SK-N-SH (cell line): Measurements from ENCODE around the gene SETD5. TPM values are rescaled to one million over a fixed set of nuclear protein-coding genes. Genes with fewer than 3 reads are reported as not detected.

Experiments
- CTCF ChIA-PET: fragments of 300-600, 350-600 bp; formaldehyde crosslinking; extraction: SDS; loops from one replicate; lab custom pipeline; 2021; lab: Yijun Ruan, JAX
- POLR2A ChIA-PET: fragments of 350-600 bp; sonication (Branson Sonifier 250); formaldehyde crosslinking; extraction: SDS; loops from one replicate; lab custom pipeline; 2020; ENCODE audit warnings: antibody characterized with exemption, inconsistent platforms; lab: Yijun Ruan, JAX
- DNase-seq: peaks from one replicate; pipeline ENCODE4 v3.0.0; 2012
- H2AFZ ChIP-seq: fragments of 200-600 bp; sonication (generic); 2 replicates; pipeline ENCODE4 v1.8.1; 2016; ENCODE audit warnings: antibody characterized with exemption, mild to moderate bottlenecking, low read depth
- H3F3A ChIP-seq: fragments of 200-600 bp; sonication (generic); replicated peaks from 2 replicates; pipeline ENCODE3; 2016; ENCODE audit warnings: antibody characterized with exemption, mild to moderate bottlenecking; ENCODE audit not compliant: insufficient read depth
- H3K27ac ChIP-seq, 2 experiments: fragments of 200-500 bp in 1 of 2; fragments of 200-600 bp in 1 of 2; sonication (Bioruptor generic) in 1 of 2; sonication (generic), shearing (Covaris generic) in 1 of 2; 2 replicates each; pipeline versions ENCODE4 v1.5.1 to v1.6.1; 2014 to 2016; ENCODE audit warnings: low read depth in 2 of 2, inconsistent platforms in 1 of 2, low read length in 1 of 2, mild to moderate bottlenecking in 1 of 2, mixed read lengths in 1 of 2
- H3K27me3 ChIP-seq: fragments of 200-600 bp; sonication (generic), shearing (Covaris generic); 2 replicates; pipeline ENCODE4 v1.6.1; 2016; ENCODE audit warnings: mixed run types; ENCODE audit not compliant: insufficient read depth
- H3K36me3 ChIP-seq, 2 experiments: fragments of 200-500 bp in 1 of 2; fragments of 200-600 bp in 1 of 2; sonication (Bioruptor generic) in 1 of 2; sonication (generic) in 1 of 2; replicated peaks in 1 of 2; 2 replicates each; pipeline versions ENCODE3 to v1.5.1; 2014 to 2016; ENCODE audit warnings: low read length in 1 of 2, mild to moderate bottlenecking in 1 of 2; ENCODE audit not compliant: insufficient read depth in 2 of 2, control insufficient read depth in 1 of 2
- H3K4me1 ChIP-seq, 2 experiments: fragments of 200-500 bp in 1 of 2; fragments of 200-600 bp in 1 of 2; sonication (Bioruptor generic) in 1 of 2; sonication (generic), shearing (Covaris generic) in 1 of 2; 2 replicates each; pipeline versions ENCODE4 v1.5.1 to v1.6.1; 2014 to 2016; ENCODE audit warnings: low read depth in 1 of 2, low read length in 1 of 2, mixed run types in 1 of 2; ENCODE audit not compliant: insufficient read depth in 2 of 2, control insufficient read depth in 1 of 2
- H3K4me2 ChIP-seq: fragments of 200-600 bp; sonication (generic), shearing (Covaris generic); 2 replicates; pipeline ENCODE4 v1.6.1; 2017; ENCODE audit warnings: mixed run types
- H3K4me3 ChIP-seq, 2 experiments: fragments of 200-500 bp in 1 of 2; fragments of 200-600 bp in 1 of 2; sonication (Bioruptor generic) in 1 of 2; sonication (generic), shearing (Covaris generic) in 1 of 2; 2 replicates each; pipeline versions ENCODE4 v1.5.1 to v1.8.1; 2014 to 2016; ENCODE audit warnings: low read depth in 2 of 2, inconsistent platforms in 1 of 2, low read length in 1 of 2, mild to moderate bottlenecking in 1 of 2, mixed read lengths in 1 of 2, moderate library complexity in 1 of 2
- H3K79me2 ChIP-seq: fragments of 200-600 bp; sonication (generic); 2 replicates; pipeline ENCODE4 v1.8.1; 2017; ENCODE audit warnings: mild to moderate bottlenecking; ENCODE audit not compliant: insufficient read depth
- H3K9ac ChIP-seq: fragments of 200-600 bp; sonication (generic); 2 replicates; pipeline ENCODE4 v1.6.1; 2017; ENCODE audit warnings: mixed run types
- H3K9me2 ChIP-seq: fragments of 200-600 bp; sonication (generic); 2 replicates; pipeline ENCODE4 v1.6.1; 2017; ENCODE audit warnings: mixed run types
- H3K9me3 ChIP-seq: fragments of 200-600 bp; sonication (generic); 2 replicates; pipeline ENCODE4 v1.6.1; 2017; ENCODE audit warnings: mixed run types, mild to moderate bottlenecking, moderate library complexity
- H4K20me1 ChIP-seq: fragments of 200-600 bp; sonication (generic); 2 replicates; pipeline ENCODE4 v1.6.1; 2017; ENCODE audit warnings: mild to moderate bottlenecking, mixed run types; ENCODE audit not compliant: insufficient read depth
- FOXJ3 ChIP-seq: sonication (generic); formaldehyde crosslinking; IDR thresholded peaks from 2 replicates; pipeline ENCODE4 v1.5.1; 2020; ENCODE audit warnings: mild to moderate bottlenecking, missing genetic modification reagents
- GABPA ChIP-seq: IDR thresholded peaks from 2 replicates; pipeline ENCODE4 v1.4.0; 2012; ENCODE audit warnings: low read depth, mild to moderate bottlenecking
- MXI1 ChIP-seq: IDR thresholded peaks from 2 replicates; pipeline ENCODE4 v1.6.1; 2012; ENCODE audit warnings: mild to moderate bottlenecking, low read depth, low read length, improper control_type of control experiment
- NFIC ChIP-seq: IDR thresholded peaks from 2 replicates; pipeline ENCODE4 v1.4.0; 2012; ENCODE audit warnings: borderline replicate concordance
- POLR2AphosphoS5 ChIP-seq: IDR thresholded peaks from 2 replicates; pipeline ENCODE4 v1.6.1; 2012; ENCODE audit warnings: low read depth, low read length
- SIN3A ChIP-seq: IDR thresholded peaks from 2 replicates; pipeline ENCODE4 v1.6.1; 2012; ENCODE audit warnings: low read depth, mild to moderate bottlenecking, low read length, moderate library complexity, borderline replicate concordance
- TEAD4 ChIP-seq: IDR thresholded peaks from 2 replicates; pipeline ENCODE4 v1.4.0; 2012; ENCODE audit warnings: mild to moderate bottlenecking, borderline replicate concordance; ENCODE audit not compliant: insufficient read depth
- WGBS: methylation state at CpG from one replicate; pipeline ENCODE4 v1.1.6; 2017; ENCODE audit warnings: low lambda C conversion rate; 5-methylcytosine and 5-hydroxymethylcytosine counted together
- polyA plus RNA-seq, 3 experiments: library from polyadenylated mRNA; depleted of rRNA; stranded (reverse); fragments of >200 nt; gene quantifications; 2 replicates each; pipeline ENCODE4 v1.2.3, GENCODE V29; 2012
- TF ChIP-seq, protein P1 (sequence below): IDR thresholded peaks from 2 replicates; pipeline ENCODE4; 2012
- TF ChIP-seq, protein P2 (sequence below): fragments of 150-350 bp; IDR thresholded peaks from 2 replicates; pipeline ENCODE4 v1.6.1; 2017; ENCODE audit warnings: antibody characterized with exemption, low read length, low read depth, borderline replicate concordance
- TF ChIP-seq, protein P3 (sequence below): IDR thresholded peaks from 2 replicates; pipeline ENCODE4 v1.4.0; 2012; ENCODE audit warnings: low read depth, borderline replicate concordance

Gene SETD5
- polyA plus RNA-seq, 1 of the 3 experiments (the other 2 are of a cell fraction), result 32.3 TPM

DNA sequence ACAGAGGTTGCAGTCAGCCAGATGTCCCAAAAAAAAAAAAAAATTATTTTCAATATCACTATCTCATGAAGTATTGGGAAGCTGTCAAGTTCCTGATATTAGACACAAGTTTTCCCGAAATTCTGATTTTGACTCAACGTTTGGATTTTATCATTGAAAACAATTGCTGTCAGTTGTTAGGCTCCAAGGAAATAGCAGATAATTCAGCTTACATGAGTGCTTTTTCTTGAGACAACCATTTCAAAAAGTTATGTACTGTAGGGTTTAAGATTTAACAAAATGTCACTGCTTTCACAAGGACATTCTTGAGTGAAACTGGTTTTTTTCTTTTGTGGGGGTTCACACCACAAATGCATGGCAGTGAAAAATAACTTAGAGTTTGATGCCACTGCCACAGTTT is 9.3 kb upstream of the SETD5 start:
- ChIA-PET POLR2A (interaction anchor here (1.2 to 2.1 kb wide), 2 partner anchors 9 to 25 kb away, joined by 3 to 6 read pairs; partner anchors contain the start of gene THUMPD3), CTCF (no interaction called here)
- Histone ChIP-seq H3K9me3 (no peaks in the 10 kb centered on the region), H3K9me2 (no peaks in the 10 kb centered on the region), H3K27me3 (no peaks in the 10 kb centered on the region), H3K4me2 (no peak overlapping the region), H3K27ac (peak overlapping the region in 1 of 2 experiments; percentile 24; a peak in 1 of 4 replicates), H3K79me2 (peaks cover 56% of the 10 kb centered on the region), H3K4me3 (no peak overlapping the region), H2AFZ (no peak overlapping the region), H3F3A (peaks cover 56% of the 10 kb centered on the region), H3K9ac (no peak overlapping the region), H3K4me1 (no peaks in the 10 kb centered on the region; a peak in 1 of 4 replicates), H4K20me1 (peaks cover 31% of the 10 kb centered on the region), H3K36me3 (peaks cover 84 to 91% of the 10 kb centered on the region in 2 experiments)
- TF ChIP-seq GABPA (no peak), TEAD4 (no peak), POLR2AphosphoS5 (no peak), FOXJ3 (CRISPR knock-in tag) (no peak)
- TF ChIP-seq, protein P1, sequence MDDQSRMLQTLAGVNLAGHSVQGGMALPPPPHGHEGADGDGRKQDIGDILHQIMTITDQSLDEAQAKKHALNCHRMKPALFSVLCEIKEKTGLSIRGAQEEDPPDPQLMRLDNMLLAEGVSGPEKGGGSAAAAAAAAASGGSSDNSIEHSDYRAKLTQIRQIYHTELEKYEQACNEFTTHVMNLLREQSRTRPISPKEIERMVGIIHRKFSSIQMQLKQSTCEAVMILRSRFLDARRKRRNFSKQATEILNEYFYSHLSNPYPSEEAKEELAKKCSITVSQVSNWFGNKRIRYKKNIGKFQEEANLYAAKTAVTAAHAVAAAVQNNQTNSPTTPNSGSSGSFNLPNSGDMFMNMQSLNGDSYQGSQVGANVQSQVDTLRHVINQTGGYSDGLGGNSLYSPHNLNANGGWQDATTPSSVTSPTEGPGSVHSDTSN, result no peak
- TF ChIP-seq, protein P2, sequence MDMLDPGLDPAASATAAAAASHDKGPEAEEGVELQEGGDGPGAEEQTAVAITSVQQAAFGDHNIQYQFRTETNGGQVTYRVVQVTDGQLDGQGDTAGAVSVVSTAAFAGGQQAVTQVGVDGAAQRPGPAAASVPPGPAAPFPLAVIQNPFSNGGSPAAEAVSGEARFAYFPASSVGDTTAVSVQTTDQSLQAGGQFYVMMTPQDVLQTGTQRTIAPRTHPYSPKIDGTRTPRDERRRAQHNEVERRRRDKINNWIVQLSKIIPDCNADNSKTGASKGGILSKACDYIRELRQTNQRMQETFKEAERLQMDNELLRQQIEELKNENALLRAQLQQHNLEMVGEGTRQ, result no peak
- TF ChIP-seq, protein P3, sequence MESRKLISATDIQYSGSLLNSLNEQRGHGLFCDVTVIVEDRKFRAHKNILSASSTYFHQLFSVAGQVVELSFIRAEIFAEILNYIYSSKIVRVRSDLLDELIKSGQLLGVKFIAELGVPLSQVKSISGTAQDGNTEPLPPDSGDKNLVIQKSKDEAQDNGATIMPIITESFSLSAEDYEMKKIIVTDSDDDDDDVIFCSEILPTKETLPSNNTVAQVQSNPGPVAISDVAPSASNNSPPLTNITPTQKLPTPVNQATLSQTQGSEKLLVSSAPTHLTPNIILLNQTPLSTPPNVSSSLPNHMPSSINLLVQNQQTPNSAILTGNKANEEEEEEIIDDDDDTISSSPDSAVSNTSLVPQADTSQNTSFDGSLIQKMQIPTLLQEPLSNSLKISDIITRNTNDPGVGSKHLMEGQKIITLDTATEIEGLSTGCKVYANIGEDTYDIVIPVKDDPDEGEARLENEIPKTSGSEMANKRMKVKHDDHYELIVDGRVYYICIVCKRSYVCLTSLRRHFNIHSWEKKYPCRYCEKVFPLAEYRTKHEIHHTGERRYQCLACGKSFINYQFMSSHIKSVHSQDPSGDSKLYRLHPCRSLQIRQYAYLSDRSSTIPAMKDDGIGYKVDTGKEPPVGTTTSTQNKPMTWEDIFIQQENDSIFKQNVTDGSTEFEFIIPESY, result no peak
- no peak for DNase-seq
- 81% methylated on average over 2 of the region's 2 CpGs for WGBS

DNA sequence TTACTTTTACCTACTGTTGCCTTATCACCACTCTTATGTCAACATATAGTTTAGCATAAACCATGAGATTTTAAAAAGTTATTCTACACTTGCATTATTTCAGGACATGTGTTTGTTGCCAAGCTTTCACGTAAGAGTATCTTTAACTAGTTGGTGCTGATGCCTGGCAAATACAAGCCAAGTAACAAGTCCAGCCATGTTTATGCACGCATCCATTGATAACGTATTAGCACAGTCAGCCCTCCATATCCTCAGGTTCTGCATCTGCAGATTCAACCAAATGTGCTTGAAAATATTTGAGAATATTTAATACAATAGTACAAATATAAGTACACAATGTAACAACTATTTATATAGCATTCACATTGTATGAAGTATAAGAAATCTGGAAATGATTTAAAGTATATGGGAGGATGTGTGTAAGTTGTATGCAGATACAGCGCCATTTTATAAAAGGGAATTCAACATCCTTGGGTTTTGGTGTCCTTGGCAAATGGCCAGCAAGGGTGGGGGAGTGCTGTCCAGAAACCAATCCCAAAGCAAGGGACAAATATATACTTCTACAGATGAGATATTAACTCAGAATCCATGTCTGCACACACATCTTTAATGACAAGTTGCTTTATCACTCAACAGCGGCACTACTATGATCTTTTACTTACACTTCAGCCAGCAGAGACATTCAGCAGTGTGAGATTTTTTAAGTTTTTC is 8.7 kb upstream of the SETD5 start:
- Histone ChIP-seq H3K36me3 (peaks cover 86 to 93% of the 10 kb centered on the region in 2 experiments), H3K4me2 (no peak overlapping the region), H3K9me3 (no peaks in the 10 kb centered on the region), H3K27me3 (no peaks in the 10 kb centered on the region), H4K20me1 (peaks cover 37% of the 10 kb centered on the region), H3K79me2 (peaks cover 60% of the 10 kb centered on the region), H3K4me1 (no peaks in the 10 kb centered on the region; a peak in 1 of 4 replicates), H3K4me3 (no peak overlapping the region), H3K9me2 (no peaks in the 10 kb centered on the region), H3F3A (peaks cover 59% of the 10 kb centered on the region), H3K27ac (no peak overlapping the region; a peak in 2 of 4 replicates), H3K9ac (no peak overlapping the region), H2AFZ (no peak overlapping the region)
- ChIA-PET POLR2A (interaction anchor here (1.2 to 2.1 kb wide), 2 partner anchors 8 to 26 kb away, joined by 3 to 6 read pairs; partner anchors contain the start of gene THUMPD3), CTCF (interaction anchor here (1.4 kb wide), 1 partner anchor 26 kb away, joined by 3 read pairs; the partner anchor contains the start of gene THUMPD3)
- no peak for DNase-seq
- TF ChIP-seq NFIC (peak; percentile 34; the same call in 1 of the 2 replicates), FOXJ3 (CRISPR knock-in tag) (no peak), MXI1 (no peak), SIN3A (no peak)
- WGBS, result 94% methylated on average over 5 of the region's 5 CpGs
